Cardiac muscle cell (in vitro differentiated cells and primary cell): ENCODE data around the gene IDE. TPM values are rescaled to one million over a fixed set of nuclear protein-coding genes. Genes with fewer than 3 reads are reported as not detected.

Experiments used
- DNase-seq, 2 donors: peaks; one replicate each; pipeline versions ENCODE4 v3.0.0 to v3.0.0-alpha.2; 2010 to 2017; ENCODE audit warnings: low read depth in 1 of 2, low spot score in 1 of 2
- H3K27ac ChIP-seq: fragments of 200-600 bp; sonication (generic); 2 replicates; pipeline ENCODE4 v1.5.1; 2016
- H3K27me3 ChIP-seq: fragments of 200-600 bp; sonication (generic); 2 replicates; pipeline ENCODE4 v1.6.0; 2016; ENCODE audit warnings: control low read depth
- H3K36me3 ChIP-seq: fragments of 200-600 bp; sonication (generic); 2 replicates; pipeline ENCODE4 v1.5.1; 2016; ENCODE audit warnings: control low read depth
- H3K4me1 ChIP-seq: fragments of 200-600 bp; sonication (generic); 2 replicates; pipeline ENCODE4 v1.8.1; 2017; ENCODE audit warnings: low read depth, mild to moderate bottlenecking, mixed run types
- H3K4me3 ChIP-seq: fragments of 200-600 bp; sonication (generic); 2 replicates; pipeline ENCODE4 v1.5.1; 2016; ENCODE audit warnings: mild to moderate bottlenecking
- H3K9me3 ChIP-seq: fragments of 200-600 bp; sonication (generic); 2 replicates; pipeline ENCODE4 v1.5.1; 2017; ENCODE audit warnings: low read depth, mild to moderate bottlenecking, control low read depth
- polyA plus RNA-seq: library from polyadenylated mRNA; unstranded; fragments of >200 nt; fragmentation: Nextera tagmentation; extraction: Ambion mirVana; gene quantifications from 2 replicates; pipeline ENCODE4 v1.2.1, GENCODE V29; 2016
- total RNA-seq: library from RNA; depleted of rRNA; stranded (reverse); fragments of >200 nt; gene quantifications from 2 replicates; pipeline ENCODE4 v1.2.3, GENCODE V29; 2016
- TF ChIP-seq, protein P1 (sequence below): IDR thresholded peaks from 2 replicates; pipeline ENCODE4 v1.5.1; 2012; ENCODE audit warnings: low read depth, mild to moderate bottlenecking, low read length

IDE gene
- total and polyA plus RNA-seq, 2 experiments from 2014 or later: 23.2 to 30.0 TPM

DNA sequence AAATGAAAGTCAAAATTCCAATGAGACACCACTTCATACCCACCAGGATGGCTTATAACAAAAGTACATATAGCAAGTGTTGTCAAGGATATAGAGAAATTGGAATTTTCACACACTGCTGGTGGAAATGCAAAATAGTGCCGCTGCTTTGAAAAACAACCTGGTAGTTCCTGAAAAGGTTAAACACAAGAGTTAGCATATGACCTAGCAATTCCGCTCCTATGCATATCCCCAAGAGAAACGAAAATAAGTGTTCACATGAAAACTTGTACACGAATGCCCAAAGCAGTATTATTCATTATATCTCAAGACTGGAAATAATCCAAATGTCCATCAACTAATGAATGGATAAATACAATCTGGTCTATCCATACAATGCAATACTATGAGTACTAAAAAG lies 14.8 kb downstream of the IDE start:
- TF ChIP-seq, protein P1, sequence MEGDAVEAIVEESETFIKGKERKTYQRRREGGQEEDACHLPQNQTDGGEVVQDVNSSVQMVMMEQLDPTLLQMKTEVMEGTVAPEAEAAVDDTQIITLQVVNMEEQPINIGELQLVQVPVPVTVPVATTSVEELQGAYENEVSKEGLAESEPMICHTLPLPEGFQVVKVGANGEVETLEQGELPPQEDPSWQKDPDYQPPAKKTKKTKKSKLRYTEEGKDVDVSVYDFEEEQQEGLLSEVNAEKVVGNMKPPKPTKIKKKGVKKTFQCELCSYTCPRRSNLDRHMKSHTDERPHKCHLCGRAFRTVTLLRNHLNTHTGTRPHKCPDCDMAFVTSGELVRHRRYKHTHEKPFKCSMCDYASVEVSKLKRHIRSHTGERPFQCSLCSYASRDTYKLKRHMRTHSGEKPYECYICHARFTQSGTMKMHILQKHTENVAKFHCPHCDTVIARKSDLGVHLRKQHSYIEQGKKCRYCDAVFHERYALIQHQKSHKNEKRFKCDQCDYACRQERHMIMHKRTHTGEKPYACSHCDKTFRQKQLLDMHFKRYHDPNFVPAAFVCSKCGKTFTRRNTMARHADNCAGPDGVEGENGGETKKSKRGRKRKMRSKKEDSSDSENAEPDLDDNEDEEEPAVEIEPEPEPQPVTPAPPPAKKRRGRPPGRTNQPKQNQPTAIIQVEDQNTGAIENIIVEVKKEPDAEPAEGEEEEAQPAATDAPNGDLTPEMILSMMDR: no peak
- DNase-seq: no peak
- no peak overlapping the region for H3K4me3 ChIP-seq

DNA sequence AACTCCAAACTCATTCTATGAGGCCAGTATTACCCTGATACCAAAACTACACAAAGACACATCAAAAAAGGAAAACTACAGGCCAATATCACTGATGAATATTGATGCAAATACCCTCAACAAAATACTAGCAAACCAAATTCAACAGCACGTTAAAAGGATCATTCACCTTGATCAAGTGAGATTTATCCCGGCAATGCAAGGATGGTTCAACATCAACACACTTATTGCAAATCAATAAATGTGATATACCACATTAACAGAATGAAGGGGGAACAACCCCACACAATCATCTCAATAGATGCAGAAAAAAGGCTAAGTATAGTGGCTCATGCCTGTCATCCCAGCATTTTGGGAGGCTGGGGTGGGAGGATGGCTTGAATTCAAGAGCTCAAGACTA lies 19.9 kb downstream of the IDE start:
- Histone ChIP-seq H3K36me3 (peaks cover 3% of the 10 kb centered on the region), H3K27me3 (no peaks in the 10 kb centered on the region), H3K4me3 (no peak overlapping the region), H3K27ac (no peak overlapping the region), H3K9me3 (no peaks in the 10 kb centered on the region), H3K4me1 (no peaks in the 10 kb centered on the region)
- DNase-seq: no peak
- TF ChIP-seq, protein P1: no peak

More for the DNA sequence above, 14.8 kb downstream of the IDE start:
- H3K36me3 ChIP-seq: peaks cover 7% of the 10 kb centered on the region
- no peaks in the 10 kb centered on the region for H3K27me3 ChIP-seq
- no peaks in the 10 kb centered on the region for H3K4me1 ChIP-seq
- no peaks in the 10 kb centered on the region for H3K9me3 ChIP-seq
- H3K27ac ChIP-seq: no peak overlapping the region

DNA sequence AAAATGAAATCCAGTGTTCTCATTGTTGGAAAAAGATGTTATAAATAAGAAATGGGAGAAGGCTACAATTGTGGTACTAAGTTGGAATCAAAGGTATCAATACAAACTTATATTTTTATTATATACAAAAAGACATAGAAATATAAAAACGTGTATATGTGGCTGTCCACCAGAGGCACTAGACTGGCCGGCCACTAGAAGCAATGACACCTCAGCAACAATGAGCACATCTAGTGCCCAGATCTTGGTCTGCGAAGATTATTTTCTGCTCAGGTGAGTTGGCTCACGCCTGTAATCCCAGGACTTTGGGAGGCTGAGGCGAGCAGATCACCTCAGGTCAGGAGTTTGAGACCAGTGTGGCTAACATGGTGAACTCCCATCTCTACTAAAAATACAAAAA lies 21.6 kb downstream of the IDE start:
- H3K36me3 ChIP-seq: peaks cover 2% of the 10 kb centered on the region
- TF ChIP-seq, protein P1: no peak
- DNase-seq: no peak
- H3K27me3 ChIP-seq: no peaks in the 10 kb centered on the region
- no peak overlapping the region for H3K4me3 ChIP-seq
- no peaks in the 10 kb centered on the region for H3K9me3 ChIP-seq
- no peak overlapping the region for H3K27ac ChIP-seq
- no peaks in the 10 kb centered on the region for H3K4me1 ChIP-seq

DNA sequence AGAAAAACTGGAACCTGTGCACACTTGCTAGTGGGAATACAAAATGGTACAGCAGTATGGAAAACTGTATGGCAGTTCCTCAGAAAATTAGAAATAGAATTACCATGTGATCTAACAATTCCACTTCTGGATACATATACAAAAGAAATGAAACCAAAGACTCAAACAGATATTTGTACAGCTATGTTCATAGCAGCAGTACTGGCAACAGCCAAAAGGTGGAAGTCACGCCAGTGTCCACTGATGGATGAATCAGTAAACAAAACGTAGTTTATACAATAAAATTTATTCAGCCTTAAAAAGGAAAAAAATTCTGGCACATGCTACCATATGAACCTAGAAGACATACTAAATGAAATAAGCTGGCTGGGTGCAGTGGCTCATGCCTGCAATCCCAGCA lies 23.0 kb downstream of the IDE start:
- Histone ChIP-seq H3K36me3 (peaks cover 2% of the 10 kb centered on the region), H3K27ac (no peak overlapping the region), H3K4me3 (no peak overlapping the region), H3K4me1 (no peaks in the 10 kb centered on the region), H3K27me3 (no peaks in the 10 kb centered on the region), H3K9me3 (no peaks in the 10 kb centered on the region)
- no peak for DNase-seq
- TF ChIP-seq, protein P1: no peak

DNA sequence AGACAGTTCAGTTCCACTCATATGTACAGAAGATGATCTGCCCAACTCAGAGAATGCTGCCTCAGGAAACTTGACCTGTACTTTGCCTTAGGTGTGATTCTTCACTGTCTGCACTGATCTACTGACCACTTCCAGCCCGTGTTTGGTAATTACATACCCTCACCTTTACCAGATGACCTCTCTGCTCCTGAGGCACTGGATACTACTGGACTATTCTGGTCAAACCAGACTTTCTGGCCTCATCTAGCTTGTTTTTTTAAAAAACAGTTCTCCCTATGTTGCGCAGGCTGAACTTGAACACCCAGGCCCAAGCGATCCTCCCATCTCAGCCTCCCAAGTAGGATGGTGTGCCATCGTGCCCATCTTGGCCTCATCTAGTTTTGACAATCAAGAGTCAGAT lies 26.2 kb downstream of the IDE start:
- Histone ChIP-seq H3K27me3 (no peaks in the 10 kb centered on the region), H3K4me3 (no peak overlapping the region), H3K9me3 (no peaks in the 10 kb centered on the region), H3K4me1 (no peaks in the 10 kb centered on the region), H3K27ac (no peak overlapping the region), H3K36me3 (no peaks in the 10 kb centered on the region)
- TF ChIP-seq, protein P1: no peak
- DNase-seq: no peak

DNA sequence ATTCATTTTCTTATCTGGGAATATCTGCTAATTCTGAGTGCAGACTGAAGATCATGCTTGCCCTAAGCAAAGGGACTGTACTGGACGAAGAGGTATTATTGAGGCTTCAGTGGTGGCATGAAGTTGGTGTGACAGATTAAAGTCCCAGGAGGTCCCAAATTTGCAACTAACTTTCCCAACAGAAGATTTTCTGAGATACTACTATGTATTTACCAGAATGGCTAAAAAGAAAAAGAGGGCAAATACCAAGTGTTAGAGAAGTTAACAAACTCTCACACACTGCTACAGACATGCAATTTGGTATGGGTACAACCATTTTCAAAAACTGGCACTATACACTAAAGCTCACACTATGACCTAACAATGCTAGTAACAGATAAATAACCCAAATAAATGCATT lies 28.3 kb downstream of the IDE start:
- Histone ChIP-seq H3K27me3 (no peaks in the 10 kb centered on the region), H3K27ac (no peak overlapping the region), H3K4me3 (no peak overlapping the region), H3K9me3 (no peaks in the 10 kb centered on the region), H3K36me3 (no peaks in the 10 kb centered on the region), H3K4me1 (no peaks in the 10 kb centered on the region)
- TF ChIP-seq, protein P1: no peak
- no peak for DNase-seq
